Endothelial cell of umbilical vein (primary cell): ENCODE data around the gene EVC.

ENCODE experiments used
- CTCF ChIP-seq, 2 donors: IDR thresholded peaks; 1 replicate in 1 of 2; 2 replicates in 1 of 2; pipeline ENCODE4 v1.5.1; 2011; ENCODE audit warnings: low read length in 2 of 2, mild to moderate bottlenecking in 2 of 2, moderate library complexity in 2 of 2, control low read depth in 1 of 2, inconsistent platforms in 1 of 2, low read depth in 1 of 2; ENCODE audit not compliant: insufficient read depth in 1 of 2; ENCODE audit errors: extremely low read depth in 1 of 2
- FOS ChIP-seq: IDR thresholded peaks from 2 replicates; pipeline ENCODE4 v1.6.1; 2011; ENCODE audit warnings: mild to moderate bottlenecking, low read length, moderate library complexity, borderline replicate concordance; ENCODE audit not compliant: insufficient read depth

DNA sequence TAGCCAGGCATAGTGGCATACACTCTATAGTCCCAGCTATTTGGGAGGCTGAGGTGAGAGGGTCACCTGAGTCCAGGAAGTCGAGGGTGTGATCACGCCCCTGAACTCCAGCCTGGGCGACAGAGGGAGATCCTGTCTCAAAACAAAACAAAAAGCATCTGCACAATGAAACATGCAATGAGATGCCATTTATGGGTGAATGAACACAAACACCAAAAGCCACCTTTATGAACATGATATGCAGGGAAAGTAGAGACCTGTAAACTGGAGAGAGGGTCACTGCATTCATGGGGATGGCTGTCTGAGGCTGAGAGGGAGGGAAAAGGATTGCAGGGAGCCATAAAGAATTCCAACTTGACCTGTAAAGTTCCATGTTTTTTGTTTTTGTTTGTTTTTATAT lies 70.7 kb downstream of the EVC start:
- TF ChIP-seq CTCF (IDR thresholded peaks at IDR 0.05; ENCODE audit: extremely low read depth in 1 of 2, insufficient read depth in 1 of 2, low read depth in 1 of 2, low read length in 2 of 2): no peak
- no peak for TF ChIP-seq FOS
